Stromal cell of bone marrow (primary cell): ENCODE data around the gene NBPF3.
"Not testable (repeated sequence)": the region's sequence is repeated elsewhere in the genome, so short reads cannot be mapped to it uniquely, and the experiment has no call there.

ENCODE experiments used
- DNase-seq: peaks from one replicate; pipeline ENCODE4 v3.0.0-alpha.2; 2012; ENCODE audit warnings: low read depth

The NBPF3 gene

GRCh38 chr1:21439721-21440629 lies at the start of gene NBPF3:
Gene NBPF3, plus strand, starts transcription at chr1:21440137. Its CDS starts 4,950 bp downstream, at chr1:21445087.
- peak; percentile 69 for DNase-seq

- DNase-seq: no peak
Measured at GRCh38 chr1:21391497-21391896, 48.4 kb upstream of the NBPF3 start.

GRCh38 chr1:21392587-21393263 lies 47.2 kb upstream of the NBPF3 start:
- DNase-seq: no peak

- DNase-seq: no peak
Measured at GRCh38 chr1:21396516-21396915, 43.4 kb upstream of the NBPF3 start.

- DNase-seq: no peak
Measured at GRCh38 chr1:21397813-21398188, 42.1 kb upstream of the NBPF3 start.

- DNase-seq: not testable (repeated sequence)
Measured at GRCh38 chr1:21401726-21402346, 38.1 kb upstream of the NBPF3 start.

GRCh38 chr1:21406659-21407058 lies 33.3 kb upstream of the NBPF3 start:
- DNase-seq: no peak

- not testable (repeated sequence) for DNase-seq
Measured at GRCh38 chr1:21409897-21410296, 30.0 kb upstream of the NBPF3 start.

- no peak for DNase-seq
Measured at GRCh38 chr1:21414015-21414414, 25.9 kb upstream of the NBPF3 start.

- DNase-seq: not testable (repeated sequence)
Measured at GRCh38 chr1:21420378-21420777, 19.6 kb upstream of the NBPF3 start.

- DNase-seq: not testable (repeated sequence)
Measured at GRCh38 chr1:21421307-21421706, 18.6 kb upstream of the NBPF3 start.

- DNase-seq: not testable (repeated sequence)
Measured at GRCh38 chr1:21427798-21428480, 12.0 kb upstream of the NBPF3 start.

GRCh38 chr1:21428481-21429073 lies 11.4 kb upstream of the NBPF3 start:
- not testable (repeated sequence) for DNase-seq

GRCh38 chr1:21429210-21429609 lies 10.7 kb upstream of the NBPF3 start:
- DNase-seq: not testable (repeated sequence)

- DNase-seq: not testable (repeated sequence)
Measured at GRCh38 chr1:21430875-21431274, 9.1 kb upstream of the NBPF3 start.

- DNase-seq: no peak
Measured at GRCh38 chr1:21434394-21434793, 5.5 kb upstream of the NBPF3 start.

GRCh38 chr1:21435646-21436487 lies 4.1 kb upstream of the NBPF3 start:
- no peak for DNase-seq

GRCh38 chr1:21436488-21437340 lies 3.2 kb upstream of the NBPF3 start:
- no peak for DNase-seq

GRCh38 chr1:21437341-21437640 lies 2.6 kb upstream of the NBPF3 start:
- no peak for DNase-seq
